Osteoblast (primary cell): ENCODE results near the gene CC2D1A. TPM values are rescaled to one million over a fixed set of nuclear protein-coding genes. Genes with fewer than 3 reads are reported as not detected.

Experiments used
- DNase-seq: peaks from one replicate; pipeline ENCODE4 v3.0.0; 2011; ENCODE audit warnings: low spot score, mixed read lengths; ENCODE audit not compliant: insufficient read length; ENCODE audit errors: missing footprints
- H2AFZ ChIP-seq: 2 replicates; pipeline ENCODE4 v1.6.0; 2011; ENCODE audit warnings: mild to moderate bottlenecking, low read length
- H3K27ac ChIP-seq: 2 replicates; pipeline ENCODE4 v1.5.1; 2011; ENCODE audit warnings: mild to moderate bottlenecking, low read depth, low read length, moderate library complexity
- H3K27me3 ChIP-seq: 2 replicates; pipeline ENCODE4 v1.6.0; 2012; ENCODE audit warnings: mild to moderate bottlenecking, control low read depth, inconsistent platforms, low read length, moderate library complexity; ENCODE audit not compliant: insufficient read depth
- H3K36me3 ChIP-seq: 2 replicates; pipeline ENCODE4 v1.5.1; 2011; ENCODE audit warnings: mild to moderate bottlenecking, low read length, control low read depth, moderate library complexity; ENCODE audit not compliant: insufficient read depth
- H3K4me1 ChIP-seq: 2 replicates; pipeline ENCODE4 v1.5.1; 2011; ENCODE audit warnings: mild to moderate bottlenecking, low read length, control low read depth, moderate library complexity; ENCODE audit not compliant: insufficient read depth
- H3K4me2 ChIP-seq: 2 replicates; pipeline ENCODE4 v1.6.0; 2011; ENCODE audit warnings: mild to moderate bottlenecking, low read length; ENCODE audit not compliant: insufficient read depth
- H3K4me3 ChIP-seq: fragments of 200-600 bp; sonication (generic); 3 replicates; pipeline ENCODE4 v1.5.1; 2012; ENCODE audit warnings: mild to moderate bottlenecking, low read length, inconsistent platforms; ENCODE audit not compliant: insufficient read depth
- H3K79me2 ChIP-seq: 2 replicates; pipeline ENCODE4 v1.6.0; 2012; ENCODE audit warnings: mild to moderate bottlenecking, low read length, control low read depth, inconsistent platforms; ENCODE audit not compliant: insufficient read depth
- H3K9me3 ChIP-seq: 2 replicates; pipeline ENCODE4 v1.5.1; 2011; ENCODE audit warnings: low read depth, low read length, control low read depth
- H4K20me1 ChIP-seq: 2 replicates; pipeline ENCODE4 v1.6.0; 2012; ENCODE audit warnings: mild to moderate bottlenecking, low read length, control low read depth; ENCODE audit not compliant: insufficient read depth
- CTCF ChIP-seq: IDR thresholded peaks from 2 replicates; pipeline ENCODE4 v1.5.1; 2011; ENCODE audit warnings: mild to moderate bottlenecking, low read depth, low read length, moderate library complexity; ENCODE audit errors: extremely low read depth
- total RNA-seq: library from RNA; depleted of rRNA; stranded (reverse); fragments of >200 nt; gene quantifications from 2 replicates; pipeline ENCODE4 v1.2.3, GENCODE V29; 2012

CC2D1A gene
- total RNA-seq, 1 donor, result 19.2 TPM

DNA sequence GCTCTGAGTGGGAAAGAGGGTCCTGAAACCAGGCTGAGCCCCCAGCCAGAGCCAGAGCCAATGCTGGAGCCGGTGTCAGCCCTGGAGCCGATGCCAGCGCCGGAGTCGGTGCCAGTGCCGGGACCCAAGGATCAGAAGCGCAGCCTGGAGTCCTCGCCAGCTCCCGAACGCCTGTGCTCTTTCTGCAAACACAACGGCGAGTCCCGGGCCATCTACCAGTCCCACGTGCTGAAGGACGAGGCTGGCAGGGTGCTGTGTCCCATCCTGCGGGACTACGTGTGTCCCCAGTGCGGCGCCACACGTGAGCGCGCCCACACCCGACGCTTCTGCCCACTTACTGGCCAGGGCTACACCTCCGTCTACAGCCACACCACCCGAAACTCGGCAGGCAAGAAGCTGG is 28.7 kb upstream of the CC2D1A start:
- H3K27ac ChIP-seq, result no peak overlapping the region
- no peaks in the 10 kb centered on the region for H3K79me2 ChIP-seq
- H3K27me3 ChIP-seq, result no peaks in the 10 kb centered on the region
- H3K4me3 ChIP-seq, result no peak overlapping the region
- no peaks in the 10 kb centered on the region for H3K36me3 ChIP-seq
- no peak overlapping the region for H3K4me2 ChIP-seq
- H3K9me3 ChIP-seq, result no peaks in the 10 kb centered on the region
- H2AFZ ChIP-seq, result no peak overlapping the region
- H4K20me1 ChIP-seq, result no peaks in the 10 kb centered on the region
- DNase-seq, result peak; percentile 23
- no peak for TF ChIP-seq CTCF
- H3K4me1 ChIP-seq, result peaks cover 20% of the 10 kb centered on the region

DNA sequence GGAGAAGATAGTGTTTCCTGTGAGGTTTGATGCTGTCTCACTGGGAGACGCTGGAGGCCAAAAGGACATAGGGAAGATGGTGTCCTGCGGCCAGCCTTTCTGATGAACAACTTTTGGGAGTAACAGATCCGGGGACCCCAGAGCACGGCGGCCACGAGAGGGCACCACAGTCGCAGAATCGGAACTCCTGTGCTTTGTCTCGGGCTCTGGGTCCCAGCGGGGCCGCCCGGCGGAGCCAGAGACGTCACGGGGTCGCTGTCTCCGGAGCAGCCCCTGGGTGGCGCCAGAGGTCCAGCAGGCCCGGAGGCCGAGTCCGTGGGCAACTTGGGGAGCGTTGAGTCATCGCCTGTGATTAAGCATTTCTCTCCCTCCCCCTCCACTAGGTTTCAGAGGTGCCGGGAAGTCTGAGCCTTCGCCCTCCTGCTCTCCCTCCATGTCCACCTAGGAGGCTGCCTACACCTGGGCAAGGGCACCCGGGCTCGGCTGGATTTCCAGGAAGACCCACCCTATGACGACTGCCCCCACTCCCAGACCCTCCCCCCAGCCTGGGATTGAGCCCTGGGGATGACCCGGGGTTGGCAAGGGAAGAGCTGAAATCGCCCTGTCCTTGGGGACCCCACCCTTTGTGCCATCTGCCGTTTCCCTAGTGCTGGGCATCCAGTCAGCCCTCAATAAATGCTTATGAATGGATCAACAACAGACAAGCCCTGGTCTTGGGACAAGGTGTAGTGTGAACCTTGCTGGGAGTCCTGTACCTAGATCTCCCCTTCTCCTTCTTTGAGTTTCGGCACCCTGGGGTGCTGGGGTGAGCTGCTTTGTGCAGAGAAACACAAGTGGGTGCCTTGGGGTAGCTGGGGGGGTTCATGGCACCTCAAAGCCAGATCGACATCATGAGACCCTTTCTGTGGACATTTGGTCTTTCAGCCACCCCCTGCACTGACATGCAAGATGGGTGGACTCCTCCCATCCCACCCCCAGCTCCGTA is 25.6 kb upstream of the CC2D1A start:
- H3K79me2 ChIP-seq, result no peaks in the 10 kb centered on the region
- peak; percentile 100 for DNase-seq
- peak overlapping the region; percentile 59 for H3K4me3 ChIP-seq
- H3K27ac ChIP-seq, result peak overlapping the region; percentile 70
- H3K4me2 ChIP-seq, result peak overlapping the region; percentile 88
- peak overlapping the region; percentile 87 for H2AFZ ChIP-seq
- H3K4me1 ChIP-seq, result peaks cover 20% of the 10 kb centered on the region
- no peaks in the 10 kb centered on the region for H3K36me3 ChIP-seq
- no peaks in the 10 kb centered on the region for H3K9me3 ChIP-seq
- peak; percentile 98 for TF ChIP-seq CTCF
- no peaks in the 10 kb centered on the region for H4K20me1 ChIP-seq
- H3K27me3 ChIP-seq, result no peaks in the 10 kb centered on the region

- H2AFZ ChIP-seq, result peak overlapping the region; percentile 88
- no peaks in the 10 kb centered on the region for H3K79me2 ChIP-seq
- DNase-seq, result peak; percentile 81
- no peak for TF ChIP-seq CTCF
- peaks cover 20% of the 10 kb centered on the region for H3K4me1 ChIP-seq
- H4K20me1 ChIP-seq, result no peaks in the 10 kb centered on the region
- H3K4me2 ChIP-seq, result peak overlapping the region; percentile 16
- H3K36me3 ChIP-seq, result no peaks in the 10 kb centered on the region
- peak overlapping the region; percentile 10 for H3K4me3 ChIP-seq
- H3K9me3 ChIP-seq, result no peaks in the 10 kb centered on the region
- H3K27ac ChIP-seq, result peak overlapping the region; percentile 48
- H3K27me3 ChIP-seq, result no peaks in the 10 kb centered on the region
Measured at GRCh38 chr19:13881251-13881691, 24.7 kb upstream of the CC2D1A start.
